Measurements from ENCODE around the gene KCNAB2.

Gene KCNAB2

GRCh38 chr1:6112690-6113005, 67.0 kb downstream of the KCNAB2 start:
- Histone ChIP-seq H3K9me3 (replicated peaks; ENCODE audit: insufficient read depth, low read length) (no peaks in the 10 kb centered on the region), H3K4me2 (ENCODE audit: low read depth, low read length) (no peak overlapping the region), H2AFZ (ENCODE audit: low read length) (no peak overlapping the region), H3K9me2 (replicated peaks; ENCODE audit: insufficient read depth, low read length) (no peaks in the 10 kb centered on the region), H3K27ac (ENCODE audit: low read length) (no peak overlapping the region), H3K79me2 (ENCODE audit: low read length) (no peaks in the 10 kb centered on the region), H3K9ac (ENCODE audit: low read length) (no peak overlapping the region), H3K27me3 (replicated peaks; ENCODE audit: insufficient read depth, low read length) (peaks cover 85% of the 10 kb centered on the region), H4K20me1 (ENCODE audit: insufficient read depth, low read length) (no peaks in the 10 kb centered on the region), H3F3A (ENCODE audit: insufficient read depth, low read length) (no peaks in the 10 kb centered on the region), H3K4me1 (ENCODE audit: low read length) (no peaks in the 10 kb centered on the region), H3K36me3 (replicated peaks; ENCODE audit: insufficient read depth, low read length) (no peaks in the 10 kb centered on the region), H3K4me3 (ENCODE audit: low read length) (no peak overlapping the region)
- TF ChIP-seq EZH2 (optimal IDR thresholded peaks at IDR 0.05; ENCODE audit: low read depth, low read length) (no peak), CTCF (IDR thresholded peaks at IDR 0.05; ENCODE audit: low read length) (no peak), EZH2phosphoT487 (IDR thresholded peaks at IDR 0.05; ENCODE audit: low read length) (no peak)
- DNase-seq = no peak

- no peak for DNase-seq
Measured at GRCh38 chr1:6113116-6113515, 67.4 kb downstream of the KCNAB2 start.

GRCh38 chr1:6113745-6114144, 68.1 kb downstream of the KCNAB2 start:
- no peaks in the 10 kb centered on the region for H3K9me2 ChIP-seq (replicated peaks; ENCODE audit: insufficient read depth, low read length)
- H4K20me1 ChIP-seq (ENCODE audit: insufficient read depth, low read length) = no peaks in the 10 kb centered on the region
- no peak overlapping the region for H3K27ac ChIP-seq (ENCODE audit: low read length)
- DNase-seq = no peak
- H3K9me3 ChIP-seq (replicated peaks; ENCODE audit: insufficient read depth, low read length) = no peaks in the 10 kb centered on the region
- no peak overlapping the region for H2AFZ ChIP-seq (ENCODE audit: low read length)
- no peaks in the 10 kb centered on the region for H3K4me1 ChIP-seq (ENCODE audit: low read length)
- H3K4me3 ChIP-seq (ENCODE audit: low read length) = no peak overlapping the region
- no peaks in the 10 kb centered on the region for H3F3A ChIP-seq (ENCODE audit: insufficient read depth, low read length)
- no peak for TF ChIP-seq EZH2phosphoT487 (IDR thresholded peaks at IDR 0.05; ENCODE audit: low read length)
- TF ChIP-seq CTCF (IDR thresholded peaks at IDR 0.05; ENCODE audit: low read length) = no peak
- no peak for TF ChIP-seq EZH2 (optimal IDR thresholded peaks at IDR 0.05; ENCODE audit: low read depth, low read length)
- H3K27me3 ChIP-seq (replicated peaks; ENCODE audit: insufficient read depth, low read length) = peaks cover 92% of the 10 kb centered on the region
- H3K79me2 ChIP-seq (ENCODE audit: low read length) = no peaks in the 10 kb centered on the region
- no peaks in the 10 kb centered on the region for H3K36me3 ChIP-seq (replicated peaks; ENCODE audit: insufficient read depth, low read length)
- no peak overlapping the region for H3K9ac ChIP-seq (ENCODE audit: low read length)
- H3K4me2 ChIP-seq (ENCODE audit: low read depth, low read length) = no peak overlapping the region

More at GRCh38 chr1:6113116-6113515, 67.4 kb downstream of the KCNAB2 start:
- Histone ChIP-seq H2AFZ (ENCODE audit: low read length) (no peak overlapping the region), H3K4me1 (ENCODE audit: low read length) (no peaks in the 10 kb centered on the region), H3K4me3 (ENCODE audit: low read length) (no peak overlapping the region), H3K36me3 (replicated peaks; ENCODE audit: insufficient read depth, low read length) (no peaks in the 10 kb centered on the region), H3K9ac (ENCODE audit: low read length) (no peak overlapping the region), H3F3A (ENCODE audit: insufficient read depth, low read length) (no peaks in the 10 kb centered on the region), H3K27ac (ENCODE audit: low read length) (no peak overlapping the region), H3K4me2 (ENCODE audit: low read depth, low read length) (no peak overlapping the region), H4K20me1 (ENCODE audit: insufficient read depth, low read length) (no peaks in the 10 kb centered on the region), H3K9me2 (replicated peaks; ENCODE audit: insufficient read depth, low read length) (no peaks in the 10 kb centered on the region), H3K27me3 (replicated peaks; ENCODE audit: insufficient read depth, low read length) (peaks cover 90% of the 10 kb centered on the region), H3K9me3 (replicated peaks; ENCODE audit: insufficient read depth, low read length) (no peaks in the 10 kb centered on the region), H3K79me2 (ENCODE audit: low read length) (no peaks in the 10 kb centered on the region)
- TF ChIP-seq EZH2phosphoT487 (IDR thresholded peaks at IDR 0.05; ENCODE audit: low read length) (no peak), EZH2 (optimal IDR thresholded peaks at IDR 0.05; ENCODE audit: low read depth, low read length) (no peak), CTCF (IDR thresholded peaks at IDR 0.05; ENCODE audit: low read length) (no peak)

All from MM.1S (cell line).